Activated CD8-positive, alpha-beta memory T cell treated with anti-CD3 and anti-CD28 coated beads, Interleukin-2, amount 50 U/mL, for 1 hour (primary cell): ENCODE results near the gene SSX2B.
"Not testable (repeated sequence)": the region's sequence is repeated elsewhere in the genome, so short reads cannot be mapped to it uniquely, and the experiment has no call there.

Source experiments
- DNase-seq: peaks from one replicate; pipeline ENCODE4 v3.0.0-alpha.2; 2020; ENCODE audit errors: extremely low read depth

Gene SSX2B, protein sequence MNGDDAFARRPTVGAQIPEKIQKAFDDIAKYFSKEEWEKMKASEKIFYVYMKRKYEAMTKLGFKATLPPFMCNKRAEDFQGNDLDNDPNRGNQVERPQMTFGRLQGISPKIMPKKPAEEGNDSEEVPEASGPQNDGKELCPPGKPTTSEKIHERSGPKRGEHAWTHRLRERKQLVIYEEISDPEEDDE

DNA sequence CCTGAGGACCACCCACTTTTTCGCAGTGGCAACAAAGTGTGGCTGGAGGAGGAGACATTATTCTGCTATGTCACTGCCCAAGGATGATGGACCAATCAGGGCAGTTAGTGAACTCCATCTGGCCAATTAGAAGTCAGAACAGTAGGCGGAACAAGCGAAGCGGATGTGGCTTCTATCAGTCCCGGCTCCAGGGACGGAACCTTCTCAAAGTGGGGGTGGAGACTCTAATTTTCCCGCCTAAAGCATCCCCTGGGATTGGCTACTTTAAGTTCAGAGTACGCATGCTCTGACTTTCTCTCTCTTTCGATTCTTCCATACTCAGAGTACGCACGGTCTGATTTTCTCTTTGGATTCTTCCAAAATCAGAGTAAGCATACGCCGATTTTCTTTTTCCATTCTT lies at the start of gene SSX2B:
Gene SSX2B (plus strand): TSS at position 301 of the 400 bp plus-strand sequence. CDS start 1,429 bp downstream, outside the sequence.
- not testable (repeated sequence) for DNase-seq

DNA sequence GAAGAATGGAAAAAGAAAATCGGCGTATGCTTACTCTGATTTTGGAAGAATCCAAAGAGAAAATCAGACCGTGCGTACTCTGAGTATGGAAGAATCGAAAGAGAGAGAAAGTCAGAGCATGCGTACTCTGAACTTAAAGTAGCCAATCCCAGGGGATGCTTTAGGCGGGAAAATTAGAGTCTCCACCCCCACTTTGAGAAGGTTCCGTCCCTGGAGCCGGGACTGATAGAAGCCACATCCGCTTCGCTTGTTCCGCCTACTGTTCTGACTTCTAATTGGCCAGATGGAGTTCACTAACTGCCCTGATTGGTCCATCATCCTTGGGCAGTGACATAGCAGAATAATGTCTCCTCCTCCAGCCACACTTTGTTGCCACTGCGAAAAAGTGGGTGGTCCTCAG lies 44.0 kb upstream of the SSX2B start, which contains the start of gene SSX2:
Gene SSX2 (minus strand): TSS at position 101 of the 400 bp plus-strand sequence. CDS start 1,429 bp downstream, outside the sequence.
- DNase-seq, result not testable (repeated sequence)

DNA sequence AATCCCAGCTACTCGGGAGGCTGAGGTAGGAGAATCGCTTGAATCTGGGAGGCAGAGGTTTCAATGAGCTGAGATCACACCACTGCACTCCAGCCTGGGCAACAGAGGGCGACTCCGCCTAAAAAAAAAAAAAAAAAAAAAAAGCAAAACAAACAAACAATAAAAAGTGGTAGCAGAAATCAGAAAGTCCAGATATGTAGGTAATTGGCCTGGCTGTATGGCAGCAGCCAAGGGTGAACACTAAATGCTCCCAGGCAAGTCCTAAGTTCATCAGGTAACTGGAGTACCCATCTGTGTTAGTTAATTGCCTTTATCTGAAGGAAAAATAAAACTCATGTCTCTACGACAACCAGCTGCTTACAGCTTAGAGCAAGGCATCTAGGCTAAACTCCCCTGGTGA lies 14.9 kb downstream of the SSX2B start:
- DNase-seq, result not testable (repeated sequence)

DNA sequence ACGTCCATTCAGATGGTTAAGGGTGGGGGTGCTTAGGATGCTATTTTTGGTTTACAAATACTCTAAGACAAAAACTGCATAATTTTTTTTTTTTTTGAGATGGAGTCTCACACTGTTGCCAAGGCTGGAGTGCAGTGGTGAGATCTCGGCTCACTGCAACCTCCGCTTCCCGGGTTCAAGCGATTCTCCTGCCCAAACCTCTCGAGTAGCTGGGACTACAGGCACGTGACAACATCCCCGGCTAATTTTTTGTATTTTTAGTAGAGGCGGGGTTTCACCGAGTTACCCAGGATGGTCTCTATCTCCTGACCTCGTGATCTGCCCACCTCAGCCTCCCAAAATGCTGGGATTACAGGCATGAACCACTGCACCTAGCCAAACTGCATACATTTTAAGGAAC lies 22.5 kb downstream of the SSX2B start:
- not testable (repeated sequence) for DNase-seq

DNA sequence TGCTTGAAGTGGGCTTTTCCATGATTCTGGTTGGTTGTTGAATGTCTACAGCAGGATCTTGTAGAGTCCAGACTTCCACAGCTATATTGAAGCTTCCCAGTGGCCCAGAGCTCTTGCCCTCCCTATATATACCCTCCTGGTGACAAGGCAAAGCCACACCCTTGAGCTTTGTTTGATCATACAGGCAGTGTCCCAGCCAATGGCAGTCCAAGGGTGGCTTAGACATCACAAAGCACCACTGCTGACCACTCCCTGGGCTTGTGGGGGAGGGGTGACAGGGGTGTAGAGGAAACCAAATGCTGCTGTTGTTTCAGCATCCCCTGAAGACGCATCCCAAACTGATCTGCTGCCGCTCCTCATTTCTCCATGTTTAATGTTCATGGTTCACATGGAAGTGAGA lies 46.3 kb downstream of the SSX2B start, which contains the start of gene SPANXN5:
Gene SPANXN5 (minus strand): TSS at position 101 of the 400 bp plus-strand sequence. CDS start 79 bp downstream, at position 22.
- DNase-seq, result not testable (repeated sequence)

DNA sequence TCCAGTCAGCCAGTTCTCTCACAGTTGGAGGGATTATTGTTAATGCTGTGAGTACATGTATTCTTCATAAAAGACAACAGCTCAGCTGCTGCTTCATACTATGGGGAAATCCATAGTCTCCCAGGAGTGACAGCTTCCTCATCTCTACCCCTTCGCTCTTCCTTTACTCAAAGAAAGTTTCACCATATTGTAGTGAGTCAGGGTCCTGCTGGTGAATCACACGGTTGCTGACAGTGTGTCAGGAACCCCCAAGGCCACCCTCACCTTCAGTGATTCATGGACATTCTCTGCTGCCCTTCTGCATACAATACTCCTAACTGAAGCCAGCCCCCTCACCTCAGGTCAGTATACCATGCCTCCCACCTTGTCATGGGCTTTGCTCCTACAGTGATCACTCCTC lies 53.8 kb downstream of the SSX2B start:
- not testable (repeated sequence) for DNase-seq
